SK-N-MC (cell line): ENCODE data around the gene SBNO2.

Experiments used
- DNase-seq: peaks from one replicate; pipeline ENCODE4 v3.0.0-alpha.2; 2011; ENCODE audit warnings: low read depth, low spot score
- H3K27ac ChIP-seq: fragments of 200-600 bp; sonication (generic); 2 replicates; pipeline ENCODE4 v1.5.1; 2016; ENCODE audit warnings: mixed run types
- H3K36me3 ChIP-seq: fragments of 200-600 bp; sonication (generic); 2 replicates; pipeline ENCODE4 v1.6.1; 2017; ENCODE audit warnings: antibody characterized with exemption, low read length, mixed read lengths; ENCODE audit not compliant: insufficient read depth
- H3K4me3 ChIP-seq: fragments of 200-600 bp; sonication (generic); 2 replicates; pipeline ENCODE4 v1.5.1; 2016
- H3K9ac ChIP-seq: fragments of 200-600 bp; sonication (generic); 2 replicates; pipeline ENCODE4 v1.8.0; 2017; ENCODE audit warnings: mixed run types, mixed read lengths; ENCODE audit not compliant: insufficient read length
- H3K9me3 ChIP-seq: fragments of 200-600 bp; sonication (generic); 2 replicates; pipeline ENCODE4 v1.6.1; 2017; ENCODE audit warnings: low read depth, mild to moderate bottlenecking, antibody characterized with exemption, low read length, moderate library complexity, mixed read lengths
- EZH2 ChIP-seq: fragments of 200-600 bp; sonication (generic); IDR thresholded peaks from one replicate; pipeline ENCODE4 v1.6.1; 2017; ENCODE audit warnings: antibody characterized with exemption
- FOXP2 ChIP-seq: optimal IDR thresholded peaks from 2 replicates; pipeline ENCODE3; 2011; ENCODE audit warnings: mild to moderate bottlenecking, moderate library complexity; ENCODE audit not compliant: insufficient read depth; ENCODE audit errors: extremely low read length, control extremely low read depth
- POLR2AphosphoS5 ChIP-seq: IDR thresholded peaks from 2 replicates; pipeline ENCODE4 v1.6.1; 2012; ENCODE audit warnings: mild to moderate bottlenecking, low read depth, low read length, borderline replicate concordance

SBNO2 gene

DNA sequence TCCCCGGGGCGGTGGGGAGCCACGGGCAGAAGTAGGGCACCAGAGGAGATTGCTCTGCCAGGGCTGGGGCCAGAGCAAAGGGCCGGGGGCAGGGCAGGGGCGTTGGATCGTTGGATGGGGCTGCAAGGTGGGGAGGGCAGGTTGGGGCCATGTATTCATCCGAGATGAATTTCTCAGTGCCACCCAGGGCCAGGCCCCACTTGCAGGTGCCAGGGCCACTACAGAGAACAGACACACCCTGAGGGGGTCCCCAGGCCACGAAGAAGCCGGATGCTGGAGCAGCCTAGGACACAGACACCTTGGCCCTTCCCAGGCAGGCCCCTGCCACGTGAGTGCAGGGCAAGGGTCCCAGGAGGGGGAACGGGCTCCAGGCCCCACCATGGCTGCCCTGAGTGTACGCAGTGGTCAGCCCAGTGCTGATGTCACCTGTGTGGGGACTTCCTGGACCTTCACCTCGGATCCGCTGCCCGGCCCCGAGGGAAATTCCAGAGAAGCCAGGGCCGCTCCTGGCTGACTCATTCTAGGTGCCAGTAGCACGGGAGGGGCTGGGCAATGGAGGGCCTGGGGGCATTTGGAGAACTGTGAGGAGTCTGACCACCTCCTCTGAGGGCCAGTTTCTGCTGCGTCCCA, 9.6 kb upstream of the SBNO2 start:
- Histone ChIP-seq H3K36me3 (no peaks in the 10 kb centered on the region), H3K9ac (no peak overlapping the region), H3K9me3 (no peaks in the 10 kb centered on the region), H3K4me3 (no peak overlapping the region), H3K27ac (no peak overlapping the region)
- TF ChIP-seq FOXP2 (no peak), EZH2 (no peak), POLR2AphosphoS5 (no peak)
- DNase-seq, result no peak

DNA sequence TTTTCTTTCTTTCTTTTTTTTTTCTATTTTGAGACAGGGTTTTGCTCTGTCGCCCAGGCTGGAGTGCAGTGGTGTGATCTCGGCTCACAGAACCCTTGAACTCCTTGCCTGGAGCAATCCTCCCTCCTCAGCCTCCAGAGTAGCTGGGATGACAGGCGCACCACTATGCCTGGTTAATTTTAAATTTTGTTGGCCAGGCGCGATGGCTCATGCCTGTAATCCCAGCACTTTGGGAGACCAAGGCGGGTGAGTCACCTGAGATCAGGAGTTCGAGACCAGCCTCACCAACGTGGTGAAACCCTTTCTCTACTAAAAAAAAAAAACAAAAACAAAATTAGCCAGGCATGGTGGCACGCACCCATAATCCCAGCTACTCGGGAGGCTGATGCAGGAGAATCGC, 8.7 kb upstream of the SBNO2 start:
- H3K9ac ChIP-seq, result no peak overlapping the region
- H3K4me3 ChIP-seq, result no peak overlapping the region
- TF ChIP-seq EZH2 (no peak), FOXP2 (no peak), POLR2AphosphoS5 (no peak)
- no peaks in the 10 kb centered on the region for H3K36me3 ChIP-seq
- DNase-seq, result no peak
- no peaks in the 10 kb centered on the region for H3K9me3 ChIP-seq
- no peak overlapping the region for H3K27ac ChIP-seq

DNA sequence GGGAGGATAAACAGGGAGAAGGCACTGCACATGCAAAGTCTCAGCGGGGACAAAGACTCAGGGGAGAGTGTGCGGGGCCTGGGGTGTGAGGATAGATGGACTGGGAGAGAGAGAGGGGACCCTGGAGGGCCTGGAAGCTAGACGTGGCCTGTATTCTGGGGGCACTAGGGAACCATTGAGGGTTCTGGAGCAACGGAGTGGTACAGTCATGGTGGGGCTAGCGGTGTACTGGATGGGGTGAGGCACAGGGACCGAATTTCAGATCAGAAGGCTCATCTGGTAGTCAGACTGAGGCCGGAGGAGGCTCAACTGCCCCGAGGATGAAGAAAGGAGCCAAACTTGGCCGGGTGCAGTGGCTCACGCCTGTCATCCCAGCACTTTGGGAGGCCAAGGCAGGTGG, 8.0 kb upstream of the SBNO2 start:
- Histone ChIP-seq H3K36me3 (no peaks in the 10 kb centered on the region), H3K9ac (no peak overlapping the region), H3K27ac (no peak overlapping the region), H3K4me3 (no peak overlapping the region), H3K9me3 (no peaks in the 10 kb centered on the region)
- no peak for DNase-seq
- TF ChIP-seq EZH2 (no peak), POLR2AphosphoS5 (no peak), FOXP2 (no peak)

- H3K4me3 ChIP-seq, result no peak overlapping the region
- DNase-seq, result no peak
- H3K9ac ChIP-seq, result no peak overlapping the region
- no peak overlapping the region for H3K27ac ChIP-seq
- H3K9me3 ChIP-seq, result no peaks in the 10 kb centered on the region
- no peak for TF ChIP-seq EZH2
- TF ChIP-seq FOXP2, result no peak
- no peak for TF ChIP-seq POLR2AphosphoS5
- H3K36me3 ChIP-seq, result no peaks in the 10 kb centered on the region
Measured at GRCh38 chr19:1181606-1182005, 7.5 kb upstream of the SBNO2 start.

DNA sequence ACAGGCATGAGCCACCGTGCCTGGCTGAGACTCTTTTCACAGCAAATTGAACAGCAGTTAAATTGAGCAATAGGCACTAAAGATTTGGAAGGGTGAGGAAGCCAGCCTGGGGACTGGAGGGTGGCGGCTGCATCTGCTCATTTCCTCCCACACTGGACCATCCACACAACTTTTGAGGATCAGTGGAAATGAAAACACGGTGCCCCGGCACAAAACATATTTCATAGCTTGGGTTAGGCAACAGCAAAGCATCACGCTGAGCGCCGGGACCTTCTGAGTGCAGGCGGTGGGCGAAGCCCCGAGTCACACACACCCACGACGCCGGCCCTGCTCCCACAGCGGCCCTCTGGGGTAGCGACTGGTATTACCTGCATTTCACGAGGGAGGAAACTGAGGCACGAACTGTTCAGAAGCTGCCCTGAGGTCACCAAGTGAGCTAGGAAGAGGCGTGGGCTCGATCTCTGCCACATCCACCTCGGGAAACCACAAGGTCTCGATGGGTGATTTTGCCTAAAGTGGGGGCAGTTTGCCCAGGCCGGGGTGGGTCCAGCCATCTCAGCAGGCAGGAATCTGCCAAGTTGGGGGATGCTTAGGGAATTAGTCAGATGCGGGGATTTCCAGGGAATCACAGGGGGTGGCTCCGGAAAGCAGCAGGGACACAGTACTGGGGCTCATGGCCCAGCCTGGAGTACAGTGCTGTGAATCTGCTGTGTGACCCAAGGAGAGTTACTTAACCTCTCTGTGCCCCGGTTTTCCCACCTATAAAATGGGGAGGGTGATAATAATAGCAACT, 3.5 kb upstream of the SBNO2 start:
- Histone ChIP-seq H3K27ac (no peak overlapping the region), H3K9me3 (no peaks in the 10 kb centered on the region), H3K4me3 (no peak overlapping the region), H3K9ac (no peak overlapping the region), H3K36me3 (no peaks in the 10 kb centered on the region)
- TF ChIP-seq EZH2, result no peak
- TF ChIP-seq FOXP2, result no peak
- no peak for TF ChIP-seq POLR2AphosphoS5
- DNase-seq, result no peak

GRCh38 chr19:1173159-1173844, 766 bp downstream of the SBNO2 start:
- no peak for DNase-seq
- no peak for TF ChIP-seq EZH2
- no peak for TF ChIP-seq FOXP2
- TF ChIP-seq POLR2AphosphoS5, result no peak
- Histone ChIP-seq H3K36me3 (no peaks in the 10 kb centered on the region), H3K27ac (peak overlapping the region; percentile 61), H3K9me3 (no peaks in the 10 kb centered on the region), H3K4me3 (peak overlapping the region; percentile 81), H3K9ac (peak overlapping the region; percentile 75)

DNA sequence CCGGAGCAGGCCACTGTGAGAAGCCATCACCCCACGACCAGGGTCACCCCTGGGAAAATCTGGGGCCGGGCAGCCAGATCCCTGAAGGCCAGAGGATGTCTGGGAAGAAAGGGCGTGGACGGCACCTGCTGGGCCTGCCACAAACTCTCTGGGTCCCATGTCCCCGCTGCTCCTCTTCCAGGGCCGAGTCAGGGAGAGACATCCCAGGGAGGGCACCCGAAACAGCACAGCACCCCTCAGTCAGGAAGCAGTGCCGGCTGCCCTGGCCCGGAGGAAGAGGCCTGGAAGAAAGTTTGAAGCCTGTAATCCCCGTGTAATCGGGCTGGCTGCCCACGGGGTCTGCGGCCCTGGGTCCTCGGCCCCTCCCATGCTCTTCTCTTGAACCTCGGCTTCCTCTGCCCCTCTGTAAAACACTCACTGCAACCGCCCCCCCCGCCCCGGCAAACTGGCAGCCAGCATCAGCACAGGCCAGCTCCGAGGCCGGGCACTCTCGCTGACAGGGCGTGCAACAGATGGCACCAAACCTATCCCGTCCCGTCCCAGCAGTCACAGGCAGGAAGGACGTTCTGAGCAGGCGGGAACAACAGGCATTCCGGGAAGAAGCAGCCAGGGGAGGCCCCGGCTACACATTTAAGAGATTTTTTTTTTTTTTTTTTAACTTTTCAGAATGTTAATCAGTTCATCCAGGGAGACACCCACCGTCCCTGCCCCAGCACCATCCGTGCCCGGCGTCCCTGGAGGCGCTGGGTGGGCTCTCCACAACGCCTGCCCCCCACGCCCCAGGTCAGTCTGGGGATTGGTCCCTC, 1.5 kb downstream of the SBNO2 start:
- Histone ChIP-seq H3K36me3 (no peaks in the 10 kb centered on the region; the same call in 1 of the 2 replicates), H3K9ac (peak overlapping the region; percentile 75), H3K4me3 (peak overlapping the region; percentile 81), H3K27ac (peak overlapping the region; percentile 61), H3K9me3 (no peaks in the 10 kb centered on the region)
- DNase-seq, result no peak
- no peak for TF ChIP-seq EZH2
- TF ChIP-seq FOXP2, result no peak
- TF ChIP-seq POLR2AphosphoS5, result no peak

GRCh38 chr19:1171755-1172352, 2.2 kb downstream of the SBNO2 start:
- H3K9me3 ChIP-seq, result no peaks in the 10 kb centered on the region
- TF ChIP-seq EZH2 (no peak), POLR2AphosphoS5 (no peak), FOXP2 (no peak)
- H3K4me3 ChIP-seq, result peak overlapping the region; percentile 81
- no peaks in the 10 kb centered on the region; the same call in 1 of the 2 replicates for H3K36me3 ChIP-seq
- peak overlapping the region; percentile 61 for H3K27ac ChIP-seq
- H3K9ac ChIP-seq, result peak overlapping the region; percentile 75
- DNase-seq, result no peak
